GM21360 (cell line): ENCODE results near the gene DGKQ.
"Not testable (repeated sequence)": the region's sequence is repeated elsewhere in the genome, so short reads cannot be mapped to it uniquely, and the experiment has no call there.

ENCODE experiments used
- ATAC-seq: cut with Tn5 transposase; IDR thresholded peaks from one replicate; pipeline ENCODE4 v1.9.1; 2021; ENCODE audit warnings: mild to moderate bottlenecking, moderate library complexity; ENCODE audit not compliant: unreplicated experiment

DGKQ gene

DNA sequence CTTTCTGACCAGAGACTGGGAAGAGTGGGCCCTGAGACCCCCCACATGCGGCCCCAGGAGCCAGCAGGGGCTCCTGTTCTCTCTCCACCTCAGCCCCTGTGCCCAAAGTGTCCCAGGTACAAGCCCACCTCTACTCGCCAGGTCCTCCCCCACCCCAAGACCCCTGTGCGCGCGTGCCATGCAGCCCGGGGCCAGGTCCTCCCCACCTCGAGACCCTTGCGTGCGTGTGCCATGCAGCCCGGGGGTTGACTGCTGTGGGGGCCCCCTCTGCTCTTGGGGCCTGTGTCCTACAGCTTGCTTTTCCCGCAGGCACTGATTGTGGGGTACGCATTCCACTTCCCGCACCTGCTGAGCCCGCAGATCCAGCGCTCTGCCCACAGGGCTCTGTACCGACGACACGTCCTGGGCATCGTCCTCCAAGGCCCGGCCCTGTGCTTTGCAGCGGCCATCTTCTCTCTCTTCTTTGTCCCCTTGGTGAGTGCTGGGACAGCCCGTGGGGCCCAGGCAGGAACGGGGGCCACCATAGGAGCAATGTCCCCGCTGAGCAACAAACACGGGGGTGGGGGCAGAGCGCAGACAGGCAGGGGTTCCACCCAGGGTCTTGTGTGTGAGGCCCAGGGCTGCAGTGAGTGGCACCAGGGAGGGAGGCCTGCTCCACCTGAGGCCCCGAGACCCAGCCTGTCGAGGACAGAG lies 20.3 kb downstream of the DGKQ start:
- no peak for ATAC-seq

DNA sequence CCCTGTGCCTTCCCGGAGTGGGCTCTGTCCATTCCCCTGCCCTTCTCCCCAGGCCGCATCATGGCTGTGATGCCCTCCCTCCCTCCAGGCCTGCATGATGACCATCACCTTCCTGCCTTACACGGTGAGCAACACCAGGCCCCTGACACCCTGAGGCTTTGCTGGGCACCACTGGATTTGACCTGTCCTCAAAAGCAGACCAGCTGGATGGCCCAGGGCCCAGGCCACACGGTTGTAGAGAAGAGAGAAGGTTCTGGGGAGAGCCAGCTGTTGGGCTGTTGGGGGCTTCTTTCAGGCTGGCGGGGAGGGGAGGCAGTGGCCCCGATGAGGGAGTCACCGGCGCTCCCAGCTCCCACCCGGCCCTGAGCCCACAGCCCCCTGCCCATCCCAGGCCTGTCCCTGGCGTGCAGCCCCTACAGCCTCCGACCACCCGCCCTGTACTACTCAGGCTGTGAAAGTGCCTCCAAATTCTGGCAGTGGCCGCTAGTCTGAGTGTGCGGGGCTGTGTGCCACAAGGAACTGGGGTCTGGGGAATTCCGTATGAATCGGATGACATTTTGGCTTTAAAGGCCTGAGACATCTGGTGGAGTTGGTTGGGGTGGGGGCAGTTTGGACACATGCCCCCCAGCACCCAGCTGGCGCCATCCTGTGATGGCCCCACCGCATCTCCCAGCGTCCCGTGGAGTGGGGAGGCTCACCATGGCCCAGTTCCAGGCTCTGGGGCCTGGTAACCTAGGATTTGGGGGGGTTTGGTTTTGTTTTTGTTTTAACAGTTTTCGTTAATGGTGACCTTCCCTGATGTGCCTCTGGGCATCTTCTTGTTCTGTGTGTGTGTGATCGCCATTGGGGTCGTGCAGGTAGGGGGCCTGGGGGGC lies 21.5 kb downstream of the DGKQ start:
- no peak for ATAC-seq

DNA sequence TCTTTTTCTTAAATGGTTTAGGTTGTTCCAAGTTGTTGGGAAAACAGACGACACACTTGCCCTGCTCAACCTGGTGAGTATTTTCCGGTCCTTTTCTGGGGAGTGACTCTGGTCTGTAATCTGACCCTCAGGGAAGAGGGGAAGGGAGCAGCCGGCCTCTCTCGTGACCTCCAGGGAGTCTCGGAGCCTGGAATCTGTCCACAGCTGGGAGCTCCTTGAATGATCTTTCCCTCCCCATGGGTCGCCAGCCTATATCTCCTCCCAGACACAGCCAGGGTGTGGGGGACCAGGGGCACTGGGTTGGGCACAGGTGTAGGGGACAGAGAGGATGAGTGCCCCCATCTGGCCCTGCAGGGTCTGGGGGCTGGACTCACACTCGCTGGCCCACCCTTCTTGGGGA lies 22.2 kb downstream of the DGKQ start:
- ATAC-seq: no peak

DNA sequence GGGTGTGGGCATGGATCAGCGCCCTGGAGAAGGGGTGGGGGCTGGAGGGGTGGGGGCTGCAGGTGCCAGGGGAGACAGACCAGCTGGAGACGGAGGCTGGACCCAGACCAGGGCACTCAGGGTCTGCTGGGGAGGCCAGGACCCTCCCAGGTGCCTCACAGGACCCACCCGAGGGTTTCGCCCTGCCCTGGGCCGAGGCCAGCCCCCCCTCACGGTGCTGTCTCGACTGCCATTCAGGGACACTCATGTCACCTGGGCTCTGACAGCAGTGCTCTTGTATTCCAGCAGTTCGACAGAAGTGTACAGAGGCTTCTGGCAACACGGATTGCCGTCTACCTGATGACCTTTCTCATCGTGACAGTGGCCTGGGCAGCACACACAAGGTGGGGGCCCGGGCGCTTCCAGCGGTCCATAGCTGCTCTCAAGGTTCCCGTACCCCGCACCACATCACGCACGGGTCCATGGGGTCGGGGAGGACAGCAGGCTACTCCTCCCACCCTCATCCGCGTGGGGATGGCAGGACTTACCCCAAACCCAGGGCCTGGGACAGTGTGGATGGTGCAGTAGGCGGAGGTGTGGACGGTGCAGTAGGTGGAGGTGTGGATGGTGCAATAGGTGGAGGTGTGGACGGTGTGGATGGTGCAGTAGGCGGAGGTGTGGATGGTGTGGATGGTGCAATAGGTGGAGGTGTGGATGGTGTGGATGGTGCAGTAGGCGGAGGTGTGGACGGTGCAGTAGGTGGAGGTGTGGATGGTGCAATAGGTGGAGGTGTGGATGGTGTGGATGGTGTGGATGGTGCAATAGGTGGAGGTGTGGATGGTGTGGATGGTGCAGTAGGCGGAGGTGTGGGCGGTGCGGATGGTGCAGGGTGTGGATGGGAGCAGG lies 23.0 kb downstream of the DGKQ start:
- no peak for ATAC-seq

DNA sequence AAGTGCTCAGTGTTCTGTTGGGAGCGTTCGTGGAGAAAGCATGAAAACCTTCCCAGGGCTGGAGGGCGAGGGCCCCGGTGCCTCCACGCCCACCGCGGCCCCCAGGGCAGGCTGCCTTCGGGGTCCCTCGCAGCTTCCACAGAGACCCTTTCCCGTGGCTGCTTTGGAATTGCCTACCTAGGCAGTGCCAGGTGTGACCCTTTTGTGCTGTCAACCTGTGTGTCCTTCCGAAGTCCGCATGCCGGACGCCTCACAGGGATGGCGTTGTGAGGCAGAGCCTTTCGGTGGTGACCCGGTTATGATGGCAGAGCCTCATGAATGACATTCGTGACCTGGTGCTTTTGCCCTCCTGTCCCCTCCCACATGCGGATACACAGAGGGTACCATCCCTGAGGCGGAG lies 23.7 kb downstream of the DGKQ start:
- ATAC-seq: no peak

DNA sequence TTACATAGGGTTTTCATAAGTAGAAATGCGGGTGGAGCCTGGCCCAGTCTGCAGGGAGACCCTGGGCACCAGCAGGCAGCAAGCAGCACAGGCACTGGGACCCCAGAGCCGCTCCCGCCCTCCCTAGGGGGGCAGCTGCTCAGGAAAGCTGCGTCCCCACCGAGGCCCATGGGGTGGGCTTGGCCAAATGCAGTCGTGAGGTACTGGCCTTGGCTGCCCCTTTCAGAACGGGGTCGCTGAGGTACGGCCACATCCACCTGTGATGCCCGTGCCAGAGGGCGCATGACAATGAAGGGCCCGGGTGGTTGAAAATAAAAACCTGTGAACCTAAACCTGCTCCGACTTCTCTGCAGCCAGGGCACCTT lies 24.5 kb downstream of the DGKQ start:
- no peak for ATAC-seq

DNA sequence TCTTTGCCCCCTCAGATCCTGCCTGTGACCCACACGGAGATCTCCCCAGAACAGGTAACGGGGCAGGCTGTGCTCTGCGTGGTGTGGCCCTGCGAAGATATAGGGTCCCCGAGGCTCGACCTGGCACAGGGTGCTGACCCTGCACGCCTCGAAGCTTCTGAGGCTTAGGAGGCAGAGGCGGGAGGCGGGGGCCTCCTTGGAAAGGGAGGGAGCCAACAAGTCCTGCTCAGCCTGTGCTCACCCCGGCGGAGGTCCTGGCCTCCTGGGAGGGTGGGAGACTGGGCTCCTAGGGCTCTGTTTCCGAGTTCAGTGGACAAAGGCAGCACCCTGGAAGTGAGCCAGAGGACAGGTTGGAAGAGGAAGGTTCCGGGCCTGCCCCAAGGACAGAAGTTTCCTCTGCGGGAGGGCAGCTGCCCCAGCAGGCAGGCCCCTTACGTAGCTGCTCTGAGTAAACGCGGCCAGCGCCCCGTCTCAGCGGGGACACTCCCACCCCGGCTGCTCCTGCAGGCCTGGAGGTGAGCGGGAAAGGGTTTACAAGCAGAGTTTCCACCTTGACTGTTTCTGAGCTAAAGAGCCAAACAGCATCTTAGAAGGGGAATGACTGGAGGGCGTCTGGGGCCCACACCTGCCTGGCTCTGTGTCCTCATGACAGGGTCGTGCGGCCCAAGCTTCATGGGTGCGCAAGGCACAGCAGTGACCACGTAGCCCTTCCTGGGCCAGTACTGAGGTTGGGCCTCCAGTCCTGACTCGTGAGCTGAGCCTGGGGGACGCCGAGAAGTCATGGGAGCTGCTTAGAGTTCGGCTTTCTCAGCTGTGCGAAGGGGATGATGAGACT lies 25.1 kb downstream of the DGKQ start:
- ATAC-seq: no peak

DNA sequence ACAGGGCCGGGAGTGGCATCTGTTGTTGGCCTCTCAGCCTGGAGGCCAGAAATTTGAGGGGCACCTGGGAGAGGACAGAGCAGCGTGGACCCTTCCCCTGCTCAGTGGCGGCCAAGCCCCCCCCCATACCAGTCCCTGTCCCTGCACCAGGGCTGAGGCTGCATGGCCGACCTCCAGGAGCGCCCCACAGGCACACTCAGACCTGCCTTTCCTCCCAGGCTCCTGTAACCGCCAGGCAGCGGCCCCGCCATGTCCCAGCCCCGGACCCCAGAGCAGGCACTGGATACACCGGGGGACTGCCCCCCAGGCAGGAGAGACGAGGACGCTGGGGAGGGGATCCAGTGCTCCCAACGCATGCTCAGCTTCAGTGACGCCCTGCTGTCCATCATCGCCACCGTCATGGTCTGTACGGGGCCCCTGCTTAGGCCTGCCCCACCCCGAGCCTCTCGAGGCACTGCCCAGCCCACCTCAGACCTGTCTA lies 25.8 kb downstream of the DGKQ start:
- no peak for ATAC-seq

DNA sequence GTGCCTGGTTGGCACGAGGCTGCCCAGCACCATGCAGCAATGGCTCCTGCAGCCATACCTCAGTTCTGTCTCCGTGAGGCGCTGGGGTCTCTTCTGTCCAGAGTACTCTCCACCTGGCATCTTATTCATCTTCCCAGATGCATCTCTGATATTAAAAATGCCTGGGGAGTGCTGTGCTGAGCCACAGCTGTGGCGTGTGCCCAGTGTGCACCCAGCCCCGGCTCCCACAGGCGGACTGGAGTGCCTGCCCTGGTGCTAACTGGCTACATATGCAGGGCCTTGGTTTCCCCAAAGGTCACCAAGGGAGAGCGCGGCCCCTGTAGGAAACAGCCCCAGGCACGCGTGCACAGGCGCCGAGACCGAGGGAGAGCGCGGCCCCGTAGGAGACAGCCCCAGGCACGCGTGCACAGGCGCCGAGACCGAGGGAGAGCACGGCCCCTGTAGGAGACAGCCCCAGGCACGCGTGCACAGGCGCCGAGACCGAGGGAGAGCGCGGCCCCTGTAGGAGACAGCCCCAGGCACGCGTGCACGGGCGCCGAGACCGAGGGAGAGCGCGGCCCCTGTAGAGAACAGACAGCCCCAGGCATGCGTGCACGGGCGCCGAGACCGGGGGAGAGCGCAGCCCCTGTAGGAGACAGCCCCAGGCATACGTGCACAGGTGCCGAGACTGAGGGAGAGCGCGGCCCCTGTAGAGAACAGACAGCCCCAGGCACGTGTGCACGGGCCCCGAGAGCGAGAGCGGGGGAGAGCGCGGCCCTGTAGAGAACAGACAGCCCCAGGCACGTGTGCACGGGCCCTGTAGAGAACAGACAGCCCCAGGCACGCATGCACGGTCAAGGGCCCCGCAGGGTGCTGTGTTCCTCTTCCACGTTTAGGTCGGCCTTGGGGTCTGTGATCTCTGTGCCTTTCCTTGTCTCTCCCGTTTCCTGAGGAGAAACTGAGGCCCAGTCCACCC lies 26.6 kb downstream of the DGKQ start:
- no peak for ATAC-seq

DNA sequence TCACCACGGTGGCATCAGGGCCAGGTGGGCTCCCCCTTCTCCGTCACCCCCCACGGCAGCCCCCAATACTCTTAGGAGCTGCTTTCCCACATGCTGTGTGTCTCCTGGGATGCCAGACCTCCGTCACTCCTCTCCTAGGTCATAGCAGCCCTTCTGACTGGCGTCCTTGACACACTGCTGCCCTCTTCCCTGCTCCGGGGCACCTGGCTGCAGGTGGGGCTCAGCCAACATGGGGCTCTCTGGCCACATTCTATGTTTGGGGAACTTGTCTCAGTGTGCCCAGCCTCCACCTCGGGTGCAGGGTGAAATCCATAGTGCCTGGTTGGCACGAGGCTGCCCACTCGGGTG lies 27.3 kb downstream of the DGKQ start:
- ATAC-seq: no peak

DNA sequence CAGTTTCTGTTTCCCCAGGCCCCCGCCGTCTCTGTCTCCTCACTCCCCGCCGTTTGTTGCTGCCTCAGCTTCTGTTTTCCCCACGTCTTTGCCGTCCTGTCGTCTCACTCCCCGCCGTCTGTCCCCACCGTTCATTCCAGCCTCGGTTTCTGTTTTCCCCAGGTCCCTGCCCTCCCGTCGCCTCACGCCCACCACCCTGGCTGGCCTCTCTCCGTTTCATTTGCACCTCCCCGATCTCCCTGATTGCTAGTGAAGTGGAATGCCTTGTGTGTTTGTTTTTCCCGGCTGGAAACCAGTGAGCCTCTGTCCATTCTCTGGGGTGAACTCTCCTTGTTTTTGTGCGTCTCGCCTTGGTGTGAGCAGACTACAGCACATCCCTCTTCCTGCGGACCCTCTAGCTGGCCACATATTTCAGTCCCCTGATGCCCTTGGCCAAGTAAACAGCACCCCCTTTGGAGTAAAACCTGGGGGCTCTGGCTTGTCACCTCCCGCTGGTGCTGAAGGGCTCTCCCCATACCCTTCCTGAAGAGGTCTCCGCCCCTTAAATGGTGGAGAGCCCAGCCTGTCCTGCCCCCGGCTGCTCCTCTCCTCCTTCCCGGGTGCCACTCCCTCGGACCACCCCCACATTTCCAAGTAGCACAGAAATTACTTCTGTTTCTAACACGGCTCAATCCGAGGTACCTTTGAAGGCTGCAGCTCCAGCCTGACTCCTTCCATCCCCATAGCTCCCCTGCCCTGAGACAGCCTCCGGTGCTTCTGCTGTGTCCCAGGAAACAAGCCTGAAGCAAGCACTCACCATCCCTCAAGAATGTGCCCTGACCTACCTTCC lies 27.9 kb downstream of the DGKQ start:
- no peak for ATAC-seq

DNA sequence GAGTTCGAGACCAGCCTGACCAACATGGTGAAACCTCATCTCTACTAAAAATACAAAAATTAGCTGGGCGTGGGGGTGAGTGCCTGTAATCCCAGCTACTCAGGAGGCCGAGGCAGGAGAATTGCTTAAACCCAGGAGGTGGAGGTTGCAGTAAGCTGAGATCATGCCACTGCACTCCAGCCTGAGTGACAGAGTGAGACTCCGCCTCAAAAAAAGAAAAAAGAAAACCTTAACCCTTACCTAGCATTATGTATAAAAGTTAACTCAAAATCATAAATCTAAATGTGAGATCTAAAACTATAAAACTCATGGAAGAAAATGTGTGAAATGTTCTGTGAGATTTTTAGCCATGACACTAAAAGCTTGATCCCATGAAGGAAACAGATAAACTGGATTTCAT lies 33.9 kb downstream of the DGKQ start:
- ATAC-seq: not testable (repeated sequence)

DNA sequence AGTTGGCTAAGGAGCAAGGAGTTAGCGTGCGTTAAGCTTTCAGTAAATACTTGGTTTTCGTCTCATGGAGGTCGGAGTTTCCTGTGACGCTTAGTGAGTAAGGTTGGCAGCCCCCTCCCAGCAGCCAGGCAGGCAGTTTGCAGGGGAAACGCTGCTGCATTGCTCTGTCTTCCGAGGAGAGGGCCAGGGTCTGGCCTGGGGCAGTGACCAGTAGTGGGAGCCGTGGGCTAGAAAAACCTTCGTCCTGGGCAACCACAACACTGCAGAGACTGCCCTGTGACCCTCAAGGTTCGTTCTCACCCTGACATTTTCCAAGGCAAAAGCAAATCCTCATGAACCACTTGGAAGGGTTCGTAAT lies 40.7 kb downstream of the DGKQ start:
- peak; percentile 2 for ATAC-seq

DNA sequence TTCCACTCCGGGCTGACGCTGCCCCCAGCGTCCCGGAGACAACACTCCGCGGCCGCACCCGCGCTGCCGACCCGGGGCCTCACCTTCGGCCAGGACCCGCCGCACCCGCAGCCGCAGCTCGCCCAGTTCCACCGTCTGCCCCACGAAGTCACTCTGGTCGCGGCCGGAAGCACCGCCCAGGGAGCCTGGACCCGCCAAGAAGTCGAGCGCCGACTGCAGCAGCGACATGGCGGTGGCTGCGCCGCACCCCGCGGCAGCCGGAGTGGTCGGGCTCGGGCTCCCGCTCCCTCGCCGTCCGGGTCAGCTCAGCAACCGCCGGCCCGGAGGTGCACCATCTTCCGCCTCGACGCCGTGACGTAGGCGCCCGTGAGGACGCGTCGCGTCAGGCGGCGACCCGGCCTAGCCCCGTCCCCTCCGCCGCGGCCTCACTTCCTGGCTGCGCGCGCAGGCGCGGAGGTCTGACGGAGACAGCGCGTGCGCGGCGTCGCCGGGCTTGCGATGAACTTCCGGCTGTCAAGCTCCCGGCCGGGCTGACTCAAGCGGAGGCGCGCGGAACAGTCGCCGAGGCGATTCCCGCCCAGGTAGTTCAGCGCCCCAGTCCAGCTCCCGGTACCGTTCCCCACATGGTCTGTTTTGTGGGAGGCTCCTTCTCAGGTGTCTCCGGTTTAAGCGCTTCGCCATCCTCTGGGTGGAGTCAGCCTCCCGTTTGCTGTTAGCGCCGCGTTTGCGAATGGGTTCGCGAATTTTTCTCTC lies 41.2 kb downstream of the DGKQ start, which contains the start of the genes GAK and TMEM175:
TSS of gene GAK (minus strand) at position 357 of the 753 bp plus-strand sequence. CDS start at position 228, 129 bp downstream.
TSS of gene TMEM175 (plus strand) at position 501 of the 753 bp plus-strand sequence. CDS start 15,280 bp downstream, outside the sequence.
- ATAC-seq: peak; percentile 91

DNA sequence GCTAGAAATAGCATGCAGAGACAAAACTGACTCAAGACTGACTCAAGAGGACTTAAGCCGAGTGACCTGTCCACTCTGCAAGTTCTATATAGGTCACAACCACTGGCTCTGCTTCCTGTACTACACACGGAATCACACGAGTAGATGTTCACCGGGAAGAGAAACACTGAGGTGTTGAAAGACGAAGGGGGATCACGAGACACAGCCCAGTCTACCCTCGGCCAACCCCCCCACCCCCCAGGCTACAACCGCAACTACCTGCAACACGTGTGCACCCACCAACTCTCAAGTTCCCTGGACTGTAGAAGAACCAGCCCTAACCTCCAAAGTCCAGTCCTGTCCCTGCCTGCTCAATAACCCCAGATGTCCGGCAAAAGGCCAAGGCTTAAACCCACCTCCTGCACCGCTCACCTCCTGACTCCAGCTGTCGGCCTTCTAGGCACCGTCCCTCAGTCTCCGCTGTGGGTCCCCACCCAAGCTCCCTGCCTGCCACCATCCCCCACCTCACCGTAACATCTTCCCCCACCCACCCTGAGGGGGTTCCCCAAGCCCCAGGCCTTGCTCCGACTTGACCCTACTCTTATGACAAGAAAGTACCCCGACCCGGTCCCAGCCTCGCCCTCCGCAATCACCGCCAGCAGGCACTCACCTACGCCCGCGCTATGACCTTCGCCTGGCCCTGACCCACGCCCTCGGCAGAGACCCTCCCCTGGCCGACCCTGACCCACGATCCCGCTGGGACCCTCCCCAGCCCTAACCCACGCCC lies 42.0 kb downstream of the DGKQ start:
- peak; percentile 1 for ATAC-seq

DNA sequence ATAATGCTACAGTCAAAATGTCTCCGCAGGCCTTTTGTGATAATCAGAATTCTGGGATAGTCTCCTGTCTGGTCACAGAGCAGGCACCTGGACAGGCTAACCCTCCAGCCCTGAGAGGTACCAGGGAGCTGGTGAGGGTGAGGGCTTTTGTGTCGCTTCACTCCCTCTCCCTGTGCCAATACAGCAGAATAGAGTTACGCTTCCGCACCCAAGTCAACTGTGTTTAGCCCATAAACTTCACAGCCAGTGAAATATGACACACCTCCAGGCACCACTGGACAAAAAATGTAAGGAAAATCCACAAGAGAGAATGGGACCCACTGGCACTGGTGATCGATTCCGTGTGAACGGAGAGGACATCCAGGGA lies 42.6 kb downstream of the DGKQ start:
- ATAC-seq: no peak

DNA sequence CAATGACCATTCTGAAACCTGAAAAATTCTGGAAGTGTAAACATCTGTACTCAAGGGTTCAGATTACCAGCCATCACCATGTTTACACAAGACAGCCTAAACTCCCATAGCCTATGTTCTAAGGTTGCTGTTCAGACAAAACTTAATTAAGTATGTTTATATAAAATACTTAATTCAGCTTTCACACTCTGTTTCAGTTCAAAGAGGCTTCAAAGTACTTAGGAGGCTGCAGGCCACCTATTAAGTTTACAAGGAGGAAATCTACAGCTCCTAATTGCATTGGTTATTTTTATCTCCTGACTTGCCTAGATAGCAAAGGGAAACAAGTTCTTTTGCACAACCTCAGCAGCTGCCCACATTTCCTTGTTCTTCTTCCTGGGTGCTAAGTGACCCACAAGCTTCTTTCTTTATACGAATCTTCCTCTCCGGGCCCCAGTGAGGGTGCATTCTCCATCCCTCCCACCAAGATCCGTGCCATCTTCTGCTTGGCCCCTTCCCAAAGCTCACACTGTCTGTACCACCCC lies 43.3 kb downstream of the DGKQ start:
- ATAC-seq: no peak
